Activated gamma-delta T cell treated with anti-CD3 and anti-CD28 coated beads, Interleukin-2, amount 50 U/mL, for 16 hours (primary cell): ENCODE data around the gene EP300.
"Not testable (repeated sequence)": the region's sequence is repeated elsewhere in the genome, so short reads cannot be mapped to it uniquely, and the experiment has no call there.

ENCODE experiments used
- DNase-seq: peaks from one replicate; pipeline ENCODE4 v3.0.0-alpha.2; 2020; ENCODE audit warnings: low read depth

The EP300 gene

GRCh38 chr22:41085842-41086241, 6.5 kb upstream of the EP300 start:
- no peak for DNase-seq

GRCh38 chr22:41091132-41092022, 1.0 kb upstream of the EP300 start:
- DNase-seq, result peak; percentile 99

GRCh38 chr22:41092847-41093411, 537 bp downstream of the EP300 start:
- DNase-seq, result no peak

- no peak for DNase-seq
Measured at GRCh38 chr22:41094041-41094593, 1.7 kb downstream of the EP300 start.

- DNase-seq, result no peak
Measured at GRCh38 chr22:41096391-41096790, 4.0 kb downstream of the EP300 start.

- no peak for DNase-seq
Measured at GRCh38 chr22:41096841-41097240, 4.4 kb downstream of the EP300 start.

GRCh38 chr22:41099036-41099435, 6.6 kb downstream of the EP300 start:
- no peak for DNase-seq

GRCh38 chr22:41106122-41106968, 14.0 kb downstream of the EP300 start:
- no peak for DNase-seq

- DNase-seq, result not testable (repeated sequence)
Measured at GRCh38 chr22:41106969-41107325, 14.6 kb downstream of the EP300 start.

- DNase-seq, result no peak
Measured at GRCh38 chr22:41110968-41111367, 18.6 kb downstream of the EP300 start.

- DNase-seq, result no peak
Measured at GRCh38 chr22:41116342-41116741, 23.9 kb downstream of the EP300 start.

GRCh38 chr22:41117127-41117965, 25.0 kb downstream of the EP300 start:
- no peak for DNase-seq

- DNase-seq, result no peak
Measured at GRCh38 chr22:41123151-41123550, 30.8 kb downstream of the EP300 start.

GRCh38 chr22:41124086-41124485, 31.7 kb downstream of the EP300 start:
- DNase-seq, result no peak

GRCh38 chr22:41127451-41127850, 35.1 kb downstream of the EP300 start:
- DNase-seq, result no peak

- DNase-seq, result no peak
Measured at GRCh38 chr22:41128606-41129005, 36.2 kb downstream of the EP300 start.

- no peak for DNase-seq
Measured at GRCh38 chr22:41132550-41132949, 40.2 kb downstream of the EP300 start.

GRCh38 chr22:41140365-41140957, 48.1 kb downstream of the EP300 start:
- DNase-seq, result no peak

GRCh38 chr22:41145921-41146320, 53.5 kb downstream of the EP300 start:
- DNase-seq, result not testable (repeated sequence)

- no peak for DNase-seq
Measured at GRCh38 chr22:41146573-41146972, 54.2 kb downstream of the EP300 start.

GRCh38 chr22:41147722-41148121, 55.3 kb downstream of the EP300 start:
- DNase-seq, result no peak
